AG09319 (cell line): ENCODE results near the gene GNG4.

Source experiments
- DNase-seq: peaks from one replicate; pipeline ENCODE4 v3.0.0-alpha.2; 2010; ENCODE audit warnings: low read depth; ENCODE audit errors: extremely low read depth
- CTCF ChIP-seq: IDR thresholded peaks from 2 replicates; pipeline ENCODE4 v1.5.1; 2011; ENCODE audit warnings: low read depth, mild to moderate bottlenecking, inconsistent platforms, low read length, moderate library complexity

GNG4 gene

GRCh38 chr1:235635938-235636662 lies 13.5 kb downstream of the GNG4 start:
- DNase-seq: no peak
- no peak for TF ChIP-seq CTCF

GRCh38 chr1:235632506-235633401 lies 16.8 kb downstream of the GNG4 start:
- no peak for DNase-seq
- TF ChIP-seq CTCF: no peak

DNA sequence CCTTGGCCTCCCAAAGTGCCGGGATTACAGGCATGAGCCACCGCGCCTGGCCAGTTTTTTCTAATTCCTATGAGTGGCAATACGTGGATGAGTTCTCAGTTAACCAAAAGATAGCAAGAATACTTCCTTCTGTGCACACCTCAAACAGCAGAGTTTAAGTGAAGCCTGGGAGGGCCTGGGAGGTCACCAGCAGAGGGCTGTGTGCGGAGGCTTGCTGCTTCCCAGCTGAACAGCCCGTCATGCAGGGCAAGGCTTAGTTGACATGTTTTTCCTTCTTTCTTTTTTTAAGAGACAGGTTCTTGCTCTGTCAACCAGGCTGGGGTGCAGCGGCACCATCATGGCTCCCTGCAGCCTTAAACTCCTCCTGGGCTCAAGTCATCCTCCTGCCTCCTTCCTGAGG lies 17.8 kb downstream of the GNG4 start:
- no peak for TF ChIP-seq CTCF
- no peak for DNase-seq

- no peak for DNase-seq
Observed at GRCh38 chr1:235628316-235629005, 21.1 kb downstream of the GNG4 start.

GRCh38 chr1:235625831-235626230 lies 23.8 kb downstream of the GNG4 start:
- DNase-seq: no peak
- TF ChIP-seq CTCF: no peak

More at GRCh38 chr1:235628316-235629005, 21.1 kb downstream of the GNG4 start:
- no peak for TF ChIP-seq CTCF

DNA sequence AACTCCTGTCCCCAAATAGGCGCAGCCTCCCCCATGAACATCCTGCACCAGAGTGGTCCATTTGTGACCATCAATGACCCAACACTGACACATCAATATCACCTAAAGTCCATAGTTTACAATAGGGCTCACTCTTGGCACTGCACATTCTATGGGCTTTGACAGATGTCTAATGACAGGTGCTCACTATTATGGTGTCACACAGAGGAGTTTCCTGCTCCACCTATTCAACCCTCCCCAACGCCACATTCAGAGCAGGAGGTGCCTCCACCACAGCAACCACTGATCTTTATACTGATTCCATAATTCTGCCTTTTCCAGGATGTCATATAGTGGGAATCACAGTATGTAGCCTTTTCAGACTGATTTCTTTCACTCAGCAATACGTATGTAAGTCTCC lies 24.2 kb downstream of the GNG4 start:
- no peak for DNase-seq
- TF ChIP-seq CTCF: no peak
